Measurements from ENCODE around the gene ALKBH6.

The ALKBH6 gene

DNA sequence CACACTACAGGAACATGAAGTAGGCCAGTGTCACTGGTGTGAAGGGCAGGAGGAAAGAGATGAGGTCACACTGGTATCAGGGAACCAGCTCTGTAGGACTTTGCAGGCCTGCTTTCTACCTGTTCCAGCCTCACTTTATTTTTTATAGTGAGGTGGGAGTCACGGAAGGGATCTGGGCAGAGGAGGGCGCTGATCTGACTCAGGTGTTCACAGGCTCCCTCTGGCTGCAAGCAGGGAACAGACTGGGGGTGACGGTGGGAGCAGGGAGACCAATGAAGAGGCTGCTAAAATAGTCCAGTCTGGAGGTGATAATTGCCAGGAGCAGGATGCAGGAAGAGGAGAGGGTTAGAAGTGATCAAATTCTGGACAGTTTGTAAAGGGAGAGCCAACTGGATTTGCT is 37.2 kb upstream of the ALKBH6 start:
- H3K4me1 ChIP-seq (ENCODE audit: low read depth, poor library complexity, severe bottlenecking), result peaks cover 16% of the 10 kb centered on the region
- no peak overlapping the region for H3K27ac ChIP-seq
- TF ChIP-seq, protein P1, sequence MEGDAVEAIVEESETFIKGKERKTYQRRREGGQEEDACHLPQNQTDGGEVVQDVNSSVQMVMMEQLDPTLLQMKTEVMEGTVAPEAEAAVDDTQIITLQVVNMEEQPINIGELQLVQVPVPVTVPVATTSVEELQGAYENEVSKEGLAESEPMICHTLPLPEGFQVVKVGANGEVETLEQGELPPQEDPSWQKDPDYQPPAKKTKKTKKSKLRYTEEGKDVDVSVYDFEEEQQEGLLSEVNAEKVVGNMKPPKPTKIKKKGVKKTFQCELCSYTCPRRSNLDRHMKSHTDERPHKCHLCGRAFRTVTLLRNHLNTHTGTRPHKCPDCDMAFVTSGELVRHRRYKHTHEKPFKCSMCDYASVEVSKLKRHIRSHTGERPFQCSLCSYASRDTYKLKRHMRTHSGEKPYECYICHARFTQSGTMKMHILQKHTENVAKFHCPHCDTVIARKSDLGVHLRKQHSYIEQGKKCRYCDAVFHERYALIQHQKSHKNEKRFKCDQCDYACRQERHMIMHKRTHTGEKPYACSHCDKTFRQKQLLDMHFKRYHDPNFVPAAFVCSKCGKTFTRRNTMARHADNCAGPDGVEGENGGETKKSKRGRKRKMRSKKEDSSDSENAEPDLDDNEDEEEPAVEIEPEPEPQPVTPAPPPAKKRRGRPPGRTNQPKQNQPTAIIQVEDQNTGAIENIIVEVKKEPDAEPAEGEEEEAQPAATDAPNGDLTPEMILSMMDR (conservative IDR thresholded peaks at IDR 0.05; ENCODE audit: low read depth, low read length), result no peak
- no peaks in the 10 kb centered on the region for H3K27me3 ChIP-seq (ENCODE audit: insufficient read depth, low read depth)
- H3K79me2 ChIP-seq (ENCODE audit: insufficient read depth, low read depth), result peaks cover 13% of the 10 kb centered on the region
- no peak overlapping the region for H3K9ac ChIP-seq
- H3K4me2 ChIP-seq, result no peak overlapping the region
- no peaks in the 10 kb centered on the region for H4K20me1 ChIP-seq (ENCODE audit: insufficient read depth)
- no peak overlapping the region for H2AFZ ChIP-seq (ENCODE audit: low read depth)
- no peaks in the 10 kb centered on the region for H3K36me3 ChIP-seq (ENCODE audit: insufficient read depth)
- H3K4me3 ChIP-seq (IDR thresholded peaks at IDR 0.05; ENCODE audit: insufficient read depth, low read depth, low read length), result no peak overlapping the region

DNA sequence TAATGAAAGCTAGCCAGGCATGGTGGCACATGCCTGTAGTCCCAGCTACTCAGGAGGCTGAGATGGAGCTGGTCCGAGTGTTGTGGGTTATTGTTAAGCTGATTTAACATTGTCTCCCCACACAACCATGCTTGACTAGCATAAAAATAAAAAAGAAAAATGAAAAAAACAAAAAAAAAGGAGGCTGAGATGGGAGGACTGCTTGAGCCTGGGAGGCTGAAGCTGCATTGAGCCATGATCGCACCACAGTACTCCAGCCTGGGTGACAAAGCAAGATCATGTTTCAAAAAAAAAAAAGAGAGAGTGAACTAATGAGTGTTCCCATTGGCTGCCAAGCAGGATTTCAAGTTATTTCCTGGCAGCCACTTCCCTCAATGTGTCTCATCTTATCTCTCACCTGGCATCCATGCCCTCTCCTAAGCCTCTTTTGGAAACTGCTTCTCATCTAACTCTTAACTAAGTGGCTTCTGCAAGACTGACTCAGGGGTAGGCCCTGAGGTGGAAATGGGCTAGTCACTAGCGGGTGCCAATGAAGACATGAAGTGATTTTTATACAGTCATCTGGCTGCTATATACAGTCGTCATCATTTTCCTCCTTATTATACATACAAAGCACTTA is 35.2 kb upstream of the ALKBH6 start:
- H3K27me3 ChIP-seq (ENCODE audit: insufficient read depth, low read depth), result no peaks in the 10 kb centered on the region
- TF ChIP-seq, protein P1 (conservative IDR thresholded peaks at IDR 0.05; ENCODE audit: low read depth, low read length), result no peak
- H3K27ac ChIP-seq, result no peak overlapping the region
- no peaks in the 10 kb centered on the region for H3K36me3 ChIP-seq (ENCODE audit: insufficient read depth)
- H3K4me2 ChIP-seq, result no peak overlapping the region
- H4K20me1 ChIP-seq (ENCODE audit: insufficient read depth), result no peaks in the 10 kb centered on the region
- H3K4me1 ChIP-seq (ENCODE audit: low read depth, poor library complexity, severe bottlenecking), result peaks cover 8% of the 10 kb centered on the region
- H3K9ac ChIP-seq, result no peak overlapping the region
- no peaks in the 10 kb centered on the region for H3K79me2 ChIP-seq (ENCODE audit: insufficient read depth, low read depth)
- H2AFZ ChIP-seq (ENCODE audit: low read depth), result no peak overlapping the region
- H3K4me3 ChIP-seq (IDR thresholded peaks at IDR 0.05; ENCODE audit: insufficient read depth, low read depth, low read length), result no peak overlapping the region

DNA sequence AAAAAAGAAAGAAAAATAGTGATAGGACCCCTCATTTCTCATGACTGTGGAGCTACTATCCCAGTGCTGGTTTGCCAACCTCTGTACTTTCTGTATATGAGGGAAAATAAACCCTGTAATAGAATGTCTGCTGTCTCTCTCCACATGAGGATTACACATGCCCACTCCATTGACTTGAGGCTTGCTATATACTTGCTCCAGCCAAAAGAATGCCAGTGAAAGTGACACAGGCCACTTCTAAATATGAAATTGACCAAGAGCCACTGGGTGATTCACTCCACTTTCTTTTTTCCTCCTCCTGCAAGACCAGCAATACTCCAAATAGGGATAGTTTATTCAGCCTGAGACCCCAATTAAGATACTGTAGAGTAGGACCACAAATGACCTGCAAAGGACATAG is 33.8 kb upstream of the ALKBH6 start:
- Histone ChIP-seq H3K4me1 (ENCODE audit: low read depth, poor library complexity, severe bottlenecking) (peaks cover 6% of the 10 kb centered on the region), H3K9ac (no peak overlapping the region), H3K27me3 (ENCODE audit: insufficient read depth, low read depth) (no peaks in the 10 kb centered on the region), H3K4me2 (no peak overlapping the region), H3K4me3 (IDR thresholded peaks at IDR 0.05; ENCODE audit: insufficient read depth, low read depth, low read length) (no peak overlapping the region), H4K20me1 (ENCODE audit: insufficient read depth) (no peaks in the 10 kb centered on the region), H3K27ac (no peak overlapping the region), H3K36me3 (ENCODE audit: insufficient read depth) (no peaks in the 10 kb centered on the region), H2AFZ (ENCODE audit: low read depth) (no peak overlapping the region), H3K79me2 (ENCODE audit: insufficient read depth, low read depth) (no peaks in the 10 kb centered on the region)
- TF ChIP-seq, protein P1 (conservative IDR thresholded peaks at IDR 0.05; ENCODE audit: low read depth, low read length), result no peak

DNA sequence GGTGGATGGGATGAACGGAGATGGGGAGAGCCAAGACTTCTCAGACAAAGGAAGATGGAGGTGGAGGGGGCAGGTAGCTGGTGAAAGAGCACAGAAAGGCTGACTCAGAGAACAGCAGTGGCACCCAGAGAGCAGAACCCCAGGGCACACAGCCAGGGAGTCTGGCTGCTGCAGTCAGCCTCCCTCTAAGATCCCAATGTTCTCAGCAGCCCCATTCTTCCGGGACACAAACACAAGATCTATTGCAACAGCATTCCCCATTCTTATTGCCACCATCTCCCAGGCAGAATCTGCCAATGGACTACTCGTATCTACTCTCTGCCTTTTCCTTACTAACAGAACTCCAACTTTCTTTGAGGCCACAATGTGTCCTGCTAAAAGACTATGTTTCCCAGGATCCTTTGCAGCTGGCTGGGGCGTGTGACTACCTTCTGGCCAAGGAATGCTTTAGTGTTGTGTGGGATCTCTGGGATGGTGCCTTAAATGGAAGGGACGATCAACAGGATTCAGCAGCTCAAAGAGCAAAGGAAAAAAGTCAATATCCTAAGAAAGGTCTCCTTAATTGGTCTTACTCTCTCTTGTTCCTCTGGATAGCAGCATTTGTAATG is 32.5 kb upstream of the ALKBH6 start:
- Histone ChIP-seq H4K20me1 (ENCODE audit: insufficient read depth) (no peaks in the 10 kb centered on the region), H3K4me2 (no peak overlapping the region), H3K4me3 (IDR thresholded peaks at IDR 0.05; ENCODE audit: insufficient read depth, low read depth, low read length) (no peak overlapping the region), H3K9ac (no peak overlapping the region), H3K4me1 (ENCODE audit: low read depth, poor library complexity, severe bottlenecking) (no peaks in the 10 kb centered on the region), H3K27me3 (ENCODE audit: insufficient read depth, low read depth) (no peaks in the 10 kb centered on the region), H3K27ac (no peak overlapping the region), H2AFZ (ENCODE audit: low read depth) (no peak overlapping the region), H3K79me2 (ENCODE audit: insufficient read depth, low read depth) (no peaks in the 10 kb centered on the region), H3K36me3 (ENCODE audit: insufficient read depth) (no peaks in the 10 kb centered on the region)
- TF ChIP-seq, protein P1 (conservative IDR thresholded peaks at IDR 0.05; ENCODE audit: low read depth, low read length), result no peak
